ENCODE measurements around the gene FBXL2.
"Not testable (repeated sequence)": the region's sequence is repeated elsewhere in the genome, so short reads cannot be mapped to it uniquely, and the experiment has no call there.

FBXL2 gene

DNA sequence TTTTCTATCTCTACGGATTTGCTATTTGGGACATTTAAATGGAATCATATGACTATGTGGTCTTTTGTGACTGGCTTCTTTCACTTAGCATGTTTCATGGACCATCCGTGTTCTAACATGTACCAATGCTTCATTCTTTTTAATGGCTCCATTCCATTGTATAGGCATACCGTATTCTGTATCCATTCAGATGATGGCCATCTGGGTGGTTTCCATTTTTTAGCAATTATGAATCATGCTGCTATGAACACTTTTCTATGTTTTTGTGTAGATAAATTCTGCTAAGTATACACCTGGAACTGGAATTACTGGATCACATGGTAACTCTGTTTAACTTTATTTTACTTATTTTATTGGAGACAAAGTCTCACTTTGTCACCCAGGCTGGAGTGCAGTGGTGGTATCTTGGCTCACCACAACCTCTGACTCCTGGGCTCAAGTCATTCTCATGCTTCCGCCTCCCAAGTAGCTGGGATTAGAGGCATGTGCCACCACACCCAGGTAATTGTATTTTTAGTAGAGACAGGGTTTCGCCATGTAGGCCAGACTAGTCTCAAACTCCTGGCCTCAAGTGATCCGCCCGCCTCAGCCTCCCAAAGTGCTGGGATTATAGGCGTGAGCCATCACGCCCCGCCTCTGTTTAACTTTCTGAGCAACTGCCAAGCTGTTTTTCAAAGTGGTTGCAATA is 149.5 kb downstream of the FBXL2 start:
- no peak for ATAC-seq
- TF ChIP-seq ZNF8 (CRISPR knock-in tag; IDR thresholded peaks at IDR 0.05) = peak; percentile 77
- TF ChIP-seq, protein P1, sequence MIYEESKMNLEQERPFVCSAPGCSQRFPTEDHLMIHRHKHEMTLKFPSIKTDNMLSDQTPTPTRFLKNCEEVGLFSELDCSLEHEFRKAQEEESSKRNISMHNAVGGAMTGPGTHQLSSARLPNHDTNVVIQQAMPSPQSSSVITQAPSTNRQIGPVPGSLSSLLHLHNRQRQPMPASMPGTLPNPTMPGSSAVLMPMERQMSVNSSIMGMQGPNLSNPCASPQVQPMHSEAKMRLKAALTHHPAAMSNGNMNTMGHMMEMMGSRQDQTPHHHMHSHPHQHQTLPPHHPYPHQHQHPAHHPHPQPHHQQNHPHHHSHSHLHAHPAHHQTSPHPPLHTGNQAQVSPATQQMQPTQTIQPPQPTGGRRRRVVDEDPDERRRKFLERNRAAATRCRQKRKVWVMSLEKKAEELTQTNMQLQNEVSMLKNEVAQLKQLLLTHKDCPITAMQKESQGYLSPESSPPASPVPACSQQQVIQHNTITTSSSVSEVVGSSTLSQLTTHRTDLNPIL (CRISPR knock-in tag; IDR thresholded peaks at IDR 0.05; ENCODE audit: low read depth) = no peak
- TF ChIP-seq, protein P2, sequence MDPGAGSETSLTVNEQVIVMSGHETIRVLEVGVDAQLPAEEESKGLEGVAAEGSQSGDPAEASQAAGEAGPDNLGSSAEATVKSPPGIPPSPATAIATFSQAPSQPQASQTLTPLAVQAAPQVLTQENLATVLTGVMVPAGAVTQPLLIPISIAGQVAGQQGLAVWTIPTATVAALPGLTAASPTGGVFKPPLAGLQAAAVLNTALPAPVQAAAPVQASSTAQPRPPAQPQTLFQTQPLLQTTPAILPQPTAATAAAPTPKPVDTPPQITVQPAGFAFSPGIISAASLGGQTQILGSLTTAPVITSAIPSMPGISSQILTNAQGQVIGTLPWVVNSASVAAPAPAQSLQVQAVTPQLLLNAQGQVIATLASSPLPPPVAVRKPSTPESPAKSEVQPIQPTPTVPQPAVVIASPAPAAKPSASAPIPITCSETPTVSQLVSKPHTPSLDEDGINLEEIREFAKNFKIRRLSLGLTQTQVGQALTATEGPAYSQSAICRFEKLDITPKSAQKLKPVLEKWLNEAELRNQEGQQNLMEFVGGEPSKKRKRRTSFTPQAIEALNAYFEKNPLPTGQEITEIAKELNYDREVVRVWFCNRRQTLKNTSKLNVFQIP (CRISPR knock-in tag; IDR thresholded peaks at IDR 0.05; ENCODE audit: borderline replicate concordance, low read depth) = no peak
- no peak for TF ChIP-seq CSDC2 (CRISPR knock-in tag; IDR thresholded peaks at IDR 0.05)

DNA sequence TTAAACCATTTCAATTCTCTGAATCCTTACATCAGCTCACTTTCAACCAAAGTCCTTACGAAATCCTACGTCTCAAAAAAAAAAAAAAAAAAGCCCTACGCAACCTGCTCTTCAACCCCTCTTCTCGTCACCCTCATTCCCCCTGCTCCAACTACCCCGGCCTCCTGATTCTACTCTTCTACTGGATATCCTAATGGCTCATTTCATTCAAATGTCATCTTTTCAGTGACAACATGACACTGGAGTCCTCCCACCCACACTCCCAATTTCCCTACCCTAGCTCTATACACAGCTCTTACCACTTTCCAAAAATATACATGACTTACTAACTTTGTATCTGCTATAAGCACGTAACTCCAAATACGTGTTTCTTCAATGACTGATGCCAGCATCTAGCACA is 151.5 kb downstream of the FBXL2 start:
- TF ChIP-seq ZNF565 (CRISPR knock-in tag; conservative IDR thresholded peaks at IDR 0.05; ENCODE audit: low read depth) = no peak
- no peak for TF ChIP-seq ISL1 (CRISPR knock-in tag; IDR thresholded peaks at IDR 0.05)
- TF ChIP-seq, protein P3, sequence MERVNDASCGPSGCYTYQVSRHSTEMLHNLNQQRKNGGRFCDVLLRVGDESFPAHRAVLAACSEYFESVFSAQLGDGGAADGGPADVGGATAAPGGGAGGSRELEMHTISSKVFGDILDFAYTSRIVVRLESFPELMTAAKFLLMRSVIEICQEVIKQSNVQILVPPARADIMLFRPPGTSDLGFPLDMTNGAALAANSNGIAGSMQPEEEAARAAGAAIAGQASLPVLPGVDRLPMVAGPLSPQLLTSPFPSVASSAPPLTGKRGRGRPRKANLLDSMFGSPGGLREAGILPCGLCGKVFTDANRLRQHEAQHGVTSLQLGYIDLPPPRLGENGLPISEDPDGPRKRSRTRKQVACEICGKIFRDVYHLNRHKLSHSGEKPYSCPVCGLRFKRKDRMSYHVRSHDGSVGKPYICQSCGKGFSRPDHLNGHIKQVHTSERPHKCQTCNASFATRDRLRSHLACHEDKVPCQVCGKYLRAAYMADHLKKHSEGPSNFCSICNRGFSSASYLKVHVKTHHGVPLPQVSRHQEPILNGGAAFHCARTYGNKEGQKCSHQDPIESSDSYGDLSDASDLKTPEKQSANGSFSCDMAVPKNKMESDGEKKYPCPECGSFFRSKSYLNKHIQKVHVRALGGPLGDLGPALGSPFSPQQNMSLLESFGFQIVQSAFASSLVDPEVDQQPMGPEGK (CRISPR knock-in tag; IDR thresholded peaks at IDR 0.05; ENCODE audit: borderline replicate concordance) = no peak
- TF ChIP-seq ARNTL (CRISPR knock-in tag; IDR thresholded peaks at IDR 0.05; ENCODE audit: borderline replicate concordance, low read depth) = no peak
- TF ChIP-seq RARB (CRISPR knock-in tag; IDR thresholded peaks at IDR 0.05) = no peak
- TF ChIP-seq BACH2 (CRISPR knock-in tag; IDR thresholded peaks at IDR 0.05; ENCODE audit: borderline replicate concordance) = no peak
- TF ChIP-seq, protein P4, sequence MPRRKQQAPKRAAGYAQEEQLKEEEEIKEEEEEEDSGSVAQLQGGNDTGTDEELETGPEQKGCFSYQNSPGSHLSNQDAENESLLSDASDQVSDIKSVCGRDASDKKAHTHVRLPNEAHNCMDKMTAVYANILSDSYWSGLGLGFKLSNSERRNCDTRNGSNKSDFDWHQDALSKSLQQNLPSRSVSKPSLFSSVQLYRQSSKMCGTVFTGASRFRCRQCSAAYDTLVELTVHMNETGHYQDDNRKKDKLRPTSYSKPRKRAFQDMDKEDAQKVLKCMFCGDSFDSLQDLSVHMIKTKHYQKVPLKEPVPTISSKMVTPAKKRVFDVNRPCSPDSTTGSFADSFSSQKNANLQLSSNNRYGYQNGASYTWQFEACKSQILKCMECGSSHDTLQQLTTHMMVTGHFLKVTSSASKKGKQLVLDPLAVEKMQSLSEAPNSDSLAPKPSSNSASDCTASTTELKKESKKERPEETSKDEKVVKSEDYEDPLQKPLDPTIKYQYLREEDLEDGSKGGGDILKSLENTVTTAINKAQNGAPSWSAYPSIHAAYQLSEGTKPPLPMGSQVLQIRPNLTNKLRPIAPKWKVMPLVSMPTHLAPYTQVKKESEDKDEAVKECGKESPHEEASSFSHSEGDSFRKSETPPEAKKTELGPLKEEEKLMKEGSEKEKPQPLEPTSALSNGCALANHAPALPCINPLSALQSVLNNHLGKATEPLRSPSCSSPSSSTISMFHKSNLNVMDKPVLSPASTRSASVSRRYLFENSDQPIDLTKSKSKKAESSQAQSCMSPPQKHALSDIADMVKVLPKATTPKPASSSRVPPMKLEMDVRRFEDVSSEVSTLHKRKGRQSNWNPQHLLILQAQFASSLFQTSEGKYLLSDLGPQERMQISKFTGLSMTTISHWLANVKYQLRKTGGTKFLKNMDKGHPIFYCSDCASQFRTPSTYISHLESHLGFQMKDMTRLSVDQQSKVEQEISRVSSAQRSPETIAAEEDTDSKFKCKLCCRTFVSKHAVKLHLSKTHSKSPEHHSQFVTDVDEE (CRISPR knock-in tag; IDR thresholded peaks at IDR 0.05) = no peak
- TF ChIP-seq, protein P1 (CRISPR knock-in tag; IDR thresholded peaks at IDR 0.05; ENCODE audit: low read depth) = no peak
- no peak for TF ChIP-seq OSR1 (CRISPR knock-in tag; IDR thresholded peaks at IDR 0.05)
- no peak for TF ChIP-seq CSDC2 (CRISPR knock-in tag; IDR thresholded peaks at IDR 0.05)
- TF ChIP-seq, protein P2 (CRISPR knock-in tag; IDR thresholded peaks at IDR 0.05; ENCODE audit: borderline replicate concordance, low read depth) = no peak
- TF ChIP-seq TCF4 (CRISPR knock-in tag; IDR thresholded peaks at IDR 0.05; ENCODE audit: borderline replicate concordance) = no peak
- TF ChIP-seq ZNF8 (CRISPR knock-in tag; IDR thresholded peaks at IDR 0.05) = no peak
- no peak for TF ChIP-seq PPARA (CRISPR knock-in tag; IDR thresholded peaks at IDR 0.05; ENCODE audit: borderline replicate concordance)
- no peak for TF ChIP-seq ESRRG (CRISPR knock-in tag; IDR thresholded peaks at IDR 0.05)
- TF ChIP-seq ZNF70 (CRISPR knock-in tag; IDR thresholded peaks at IDR 0.05) = no peak
- no peak for TF ChIP-seq SNAI2 (CRISPR knock-in tag; IDR thresholded peaks at IDR 0.05)
- ATAC-seq = no peak

DNA sequence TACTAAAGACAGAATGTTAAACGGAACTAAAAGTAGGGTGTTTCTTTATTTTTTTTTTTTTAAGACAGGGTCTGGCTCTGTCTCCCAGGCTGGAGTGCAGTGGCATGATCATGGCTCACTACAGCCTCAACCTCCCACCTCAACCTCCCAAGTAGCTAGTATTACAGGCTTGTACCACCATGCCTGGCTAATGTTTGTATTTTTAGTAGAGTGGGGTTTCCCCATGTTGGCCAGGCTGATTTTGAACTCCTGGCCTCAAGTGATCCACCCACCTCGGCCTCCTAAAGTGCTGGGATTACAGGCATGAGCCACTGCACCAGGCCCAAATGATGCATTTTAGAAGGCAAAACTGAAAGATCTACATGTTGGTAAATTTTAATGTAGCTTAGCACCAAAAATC is 152.1 kb downstream of the FBXL2 start:
- ATAC-seq = not testable (repeated sequence)
